Right lobe of liver (tissue), 4 donors: Measurements from ENCODE around the gene CACFD1.

Source experiments
- CTCF ChIP-seq, 4 donors: fragments of 200-600 bp in 3 of 4; fragments of 450-650 bp in 1 of 4; IDR thresholded peaks; one replicate each; pipeline versions ENCODE4 v1.5.1 to v1.8.0; 2016 to 2022; ENCODE audit warnings: antibody characterized with exemption in 4 of 4, mild to moderate bottlenecking in 2 of 4
- POLR2A ChIP-seq: fragments of 450-650 bp; IDR thresholded peaks from one replicate; pipeline ENCODE4 v1.6.1; 2017; ENCODE audit warnings: antibody characterized with exemption, mild to moderate bottlenecking
- donor health status: DM: no; HTN: no; CAD: no.
- donor health status: DM: no; HTN: no; CAD: no.
- donor health status: DM: no; HTN: yes; CAD: no.

- TF ChIP-seq POLR2A (no peak), CTCF (IDR thresholded peaks at IDR 0.05) (no peak)
Observed at GRCh38 chr9:133473743-133474142, 14.0 kb downstream of the CACFD1 start.
